HUES48 (cell line): ENCODE data around the gene NCOA4.

Experiments used
- H3K27ac ChIP-seq: one replicate; pipeline ENCODE4 v1.7.0; 2013; ENCODE audit warnings: low read depth, low read length, inconsistent platforms
- H3K27me3 ChIP-seq: 2 replicates; pipeline ENCODE4 v1.6.1; 2013; ENCODE audit warnings: mild to moderate bottlenecking, low read length; ENCODE audit not compliant: control insufficient read depth, insufficient read depth
- H3K36me3 ChIP-seq: 2 replicates; pipeline ENCODE4 v1.6.1; 2013; ENCODE audit warnings: low read length; ENCODE audit not compliant: control insufficient read depth, insufficient read depth
- H3K4me1 ChIP-seq: 2 replicates; pipeline ENCODE4 v1.6.1; 2013; ENCODE audit warnings: mild to moderate bottlenecking, low read length; ENCODE audit not compliant: control insufficient read depth, insufficient read depth
- H3K4me3 ChIP-seq: 2 replicates; pipeline ENCODE4 v1.5.1; 2013; ENCODE audit warnings: mild to moderate bottlenecking, low read depth, low read length
- H3K9ac ChIP-seq: 2 replicates; pipeline ENCODE4 v1.6.1; 2013; ENCODE audit warnings: mild to moderate bottlenecking, low read depth, low read length, moderate library complexity
- H3K9me3 ChIP-seq: 2 replicates; pipeline ENCODE4 v1.6.1; 2013; ENCODE audit warnings: low read length; ENCODE audit not compliant: control insufficient read depth, insufficient read depth

Gene NCOA4

DNA sequence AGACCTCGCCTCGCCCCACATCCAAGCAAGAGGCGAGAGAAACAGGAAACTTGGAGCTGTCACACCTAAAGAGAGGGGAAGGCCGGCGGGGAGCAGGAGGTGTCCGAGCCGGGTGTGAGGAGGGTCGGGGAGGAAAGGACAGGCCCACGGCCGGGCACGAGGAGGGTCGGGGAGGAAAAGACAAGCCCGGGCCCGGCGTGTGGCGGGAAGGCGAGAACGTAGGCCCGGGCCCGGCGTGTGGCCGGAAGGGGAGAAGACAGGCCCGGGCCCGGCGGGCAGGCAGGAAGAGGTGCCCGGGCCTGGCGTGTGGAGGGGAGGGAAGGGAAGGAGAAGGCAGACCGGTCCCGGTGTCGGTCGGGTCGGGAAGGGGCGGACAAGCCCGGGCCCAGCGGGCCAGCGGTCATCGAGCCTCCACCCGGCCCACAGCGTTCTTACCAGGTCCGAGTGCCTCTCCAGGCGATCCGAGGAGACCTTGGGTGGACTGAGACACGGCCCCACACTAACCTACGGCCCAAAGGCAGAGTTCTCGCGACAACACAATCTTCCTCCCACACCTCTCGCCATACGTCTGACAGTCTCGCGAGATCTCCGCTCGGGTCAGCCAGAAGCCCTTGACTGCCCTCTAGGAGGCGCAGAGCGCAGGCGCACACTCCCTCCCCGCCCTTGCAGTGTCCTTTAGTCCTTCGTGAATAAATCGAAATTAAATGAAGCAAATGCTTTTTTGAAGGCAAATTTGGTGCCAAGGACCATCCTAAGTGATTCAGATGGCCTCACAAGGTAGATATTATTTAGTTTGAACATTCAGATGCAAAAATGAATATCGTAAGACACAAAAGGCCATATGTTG is at the start of gene NCOA4:
TSS of gene NCOA4 (minus strand) at position 533 of the 847 bp plus-strand sequence. CDS start 13,943 bp downstream, outside the sequence.
- peak within 1 kb of the TSS; percentile 96 for H3K4me3 ChIP-seq
- no peaks in the 10 kb centered on the region for H3K36me3 ChIP-seq
- H3K9ac ChIP-seq = peak within 1 kb of the TSS; percentile 75; the same call in 1 of the 2 replicates
- no peaks in the 10 kb centered on the region for H3K9me3 ChIP-seq
- no peaks in the 10 kb centered on the region for H3K27me3 ChIP-seq
- peak within 1 kb of the TSS; percentile 65 for H3K27ac ChIP-seq
- H3K4me1 ChIP-seq = peaks cover 15% of the 10 kb centered on the region

DNA sequence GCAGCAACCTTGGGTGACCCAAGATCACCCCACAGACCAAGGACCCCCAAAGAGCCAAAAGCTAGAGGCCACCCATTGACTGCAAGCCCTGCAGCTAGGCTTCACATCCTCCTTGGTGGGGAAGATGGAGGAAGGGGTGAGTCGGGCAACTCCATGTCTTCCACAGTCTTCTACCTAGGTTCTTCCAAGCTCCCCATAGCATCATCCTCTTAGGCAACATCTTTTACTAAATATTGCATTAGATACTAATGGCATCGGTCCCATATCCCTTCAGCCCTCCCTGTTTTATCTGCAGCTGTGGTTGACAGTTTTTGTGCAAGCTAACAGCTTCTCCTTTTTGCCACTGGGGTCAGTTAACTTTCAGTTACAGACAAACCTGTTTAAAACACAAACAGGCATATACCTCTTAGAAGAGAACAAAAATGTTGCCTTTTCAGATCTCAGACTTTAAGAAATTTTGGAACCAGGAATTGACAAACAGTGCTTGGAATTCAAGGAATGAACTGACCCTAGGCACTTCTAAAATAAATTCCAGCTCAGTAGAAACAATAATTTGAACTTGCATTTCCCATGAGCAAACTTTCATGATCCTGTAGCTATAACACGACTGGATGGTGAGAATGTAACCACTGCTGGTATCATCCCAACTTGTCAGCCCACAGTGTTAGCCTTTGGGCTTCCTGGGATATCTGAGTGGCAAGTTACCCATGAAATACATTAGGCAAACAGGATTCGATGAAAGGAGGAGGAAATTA is 49.6 kb upstream of the NCOA4 start:
- Histone ChIP-seq H3K4me3 (no peak overlapping the region), H3K27ac (no peak overlapping the region), H3K9me3 (no peaks in the 10 kb centered on the region), H3K4me1 (no peaks in the 10 kb centered on the region), H3K27me3 (no peaks in the 10 kb centered on the region), H3K36me3 (no peaks in the 10 kb centered on the region), H3K9ac (no peak overlapping the region)

DNA sequence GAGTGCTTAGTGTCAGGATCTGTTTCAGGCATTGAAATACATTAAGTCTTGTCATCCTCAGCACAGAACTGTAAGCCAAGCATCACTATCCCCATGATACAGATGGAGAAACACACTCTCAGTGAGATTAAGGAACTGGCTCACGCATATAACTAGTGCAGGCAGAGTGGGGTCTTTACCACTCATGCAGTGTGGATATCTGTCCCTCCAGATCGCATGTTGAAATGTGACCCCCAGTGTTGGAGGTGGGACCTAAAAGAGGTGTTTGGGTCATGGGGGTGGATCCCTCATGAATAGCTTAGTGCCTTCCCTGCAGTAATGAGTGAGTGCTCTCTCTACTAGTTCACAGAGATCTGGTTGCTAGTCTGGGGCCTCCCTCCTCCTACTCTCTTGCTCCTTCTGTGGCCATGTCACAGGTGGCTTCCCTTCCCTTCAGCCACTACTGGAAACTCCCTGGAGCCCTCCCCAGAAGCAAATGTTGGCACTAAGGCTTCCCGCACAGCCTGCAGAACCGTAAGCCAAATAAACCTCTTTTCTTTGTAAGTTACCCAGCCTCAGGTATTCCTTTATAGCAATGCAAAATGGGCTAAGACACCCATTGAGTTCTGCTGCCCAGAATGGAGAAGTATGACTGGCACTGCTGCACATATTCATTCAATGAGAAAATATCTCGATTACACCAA is 47.4 kb upstream of the NCOA4 start:
- Histone ChIP-seq H3K36me3 (no peaks in the 10 kb centered on the region), H3K9me3 (no peaks in the 10 kb centered on the region), H3K27ac (no peak overlapping the region), H3K27me3 (no peaks in the 10 kb centered on the region), H3K4me3 (no peak overlapping the region), H3K4me1 (no peaks in the 10 kb centered on the region), H3K9ac (no peak overlapping the region)

DNA sequence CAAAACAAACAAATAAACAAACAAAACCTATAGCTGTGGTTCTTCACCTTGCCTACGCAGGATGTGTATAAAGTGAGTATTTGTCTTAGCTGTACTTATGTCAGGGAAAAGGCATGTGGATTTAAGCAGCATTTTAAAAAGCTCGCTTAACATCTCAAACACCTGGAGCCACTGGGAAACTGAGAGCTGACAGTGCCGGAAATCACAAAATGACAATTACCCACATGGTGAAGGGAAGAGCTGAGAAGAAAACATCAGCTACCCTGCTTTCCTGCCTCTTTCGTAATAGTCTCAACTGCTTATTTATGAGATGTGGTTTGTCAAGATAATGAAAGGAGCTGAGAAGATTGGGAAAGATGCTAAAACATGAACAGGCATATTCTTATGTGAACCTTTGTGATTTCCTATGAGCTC is 46.7 kb upstream of the NCOA4 start:
- Histone ChIP-seq H3K4me3 (no peak overlapping the region), H3K9me3 (no peaks in the 10 kb centered on the region), H3K4me1 (no peaks in the 10 kb centered on the region), H3K27me3 (no peaks in the 10 kb centered on the region), H3K36me3 (no peaks in the 10 kb centered on the region), H3K27ac (no peak overlapping the region), H3K9ac (no peak overlapping the region)

DNA sequence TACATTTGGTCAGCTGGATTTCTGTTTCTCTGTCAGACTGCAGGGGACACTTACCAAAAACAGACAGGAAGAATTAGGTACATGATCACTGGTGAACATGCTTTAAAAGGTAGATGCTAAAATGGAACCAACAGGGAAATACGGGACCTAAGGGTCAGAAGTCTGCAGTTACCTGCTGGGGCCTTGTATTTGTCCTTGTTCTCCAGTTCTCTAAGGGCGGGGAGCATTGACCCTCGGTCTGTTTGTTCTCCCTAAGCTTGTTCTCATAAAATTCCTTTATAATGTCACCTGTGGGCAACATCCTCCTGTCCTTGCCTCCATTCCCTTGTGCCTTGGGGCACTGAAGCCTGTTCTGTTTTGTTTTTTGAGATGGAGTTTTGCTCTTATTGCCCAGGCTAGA is 45.4 kb upstream of the NCOA4 start:
- Histone ChIP-seq H3K4me3 (no peak overlapping the region), H3K9me3 (no peaks in the 10 kb centered on the region), H3K27me3 (no peaks in the 10 kb centered on the region), H3K27ac (no peak overlapping the region), H3K36me3 (no peaks in the 10 kb centered on the region), H3K9ac (no peak overlapping the region), H3K4me1 (no peaks in the 10 kb centered on the region)

DNA sequence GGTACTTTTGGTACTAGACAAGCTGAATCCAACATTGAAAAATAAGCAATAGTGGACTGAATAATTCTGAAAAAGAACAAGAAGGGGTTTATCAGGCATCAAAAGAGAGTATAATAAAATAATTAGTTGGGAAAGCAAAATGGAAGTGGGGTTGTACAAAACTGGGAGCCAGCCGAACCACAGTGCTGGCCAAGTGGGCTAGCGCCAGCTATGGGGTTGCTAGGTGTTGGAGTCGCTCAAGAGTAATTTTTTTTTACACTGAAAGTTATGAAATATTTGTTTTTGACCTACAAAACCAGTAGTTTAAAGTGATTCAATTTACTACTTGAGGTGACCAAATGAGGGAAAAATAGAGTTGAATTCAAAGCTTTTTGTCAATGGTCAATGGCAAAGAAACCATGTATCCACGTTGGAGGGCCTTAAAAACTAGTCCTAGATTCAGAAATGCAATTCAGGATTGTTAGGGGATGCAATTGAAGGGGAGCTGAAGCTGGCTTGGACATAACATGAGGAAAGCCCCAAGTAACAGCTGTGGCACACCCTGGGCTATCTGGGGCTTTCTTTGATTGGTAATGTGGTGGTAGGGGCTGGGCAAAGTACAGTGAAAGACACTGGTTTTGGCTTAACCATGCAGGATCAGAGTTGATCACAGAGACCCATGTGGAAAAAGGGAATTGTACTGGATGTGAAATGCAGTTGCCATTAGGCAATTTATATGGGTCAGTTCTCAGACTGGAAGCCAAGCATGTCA is 43.9 kb upstream of the NCOA4 start:
- H3K27ac ChIP-seq = no peak overlapping the region
- no peak overlapping the region for H3K9ac ChIP-seq
- H3K9me3 ChIP-seq = no peaks in the 10 kb centered on the region
- no peak overlapping the region for H3K4me3 ChIP-seq
- H3K4me1 ChIP-seq = no peaks in the 10 kb centered on the region
- no peaks in the 10 kb centered on the region for H3K36me3 ChIP-seq
- H3K27me3 ChIP-seq = no peaks in the 10 kb centered on the region

DNA sequence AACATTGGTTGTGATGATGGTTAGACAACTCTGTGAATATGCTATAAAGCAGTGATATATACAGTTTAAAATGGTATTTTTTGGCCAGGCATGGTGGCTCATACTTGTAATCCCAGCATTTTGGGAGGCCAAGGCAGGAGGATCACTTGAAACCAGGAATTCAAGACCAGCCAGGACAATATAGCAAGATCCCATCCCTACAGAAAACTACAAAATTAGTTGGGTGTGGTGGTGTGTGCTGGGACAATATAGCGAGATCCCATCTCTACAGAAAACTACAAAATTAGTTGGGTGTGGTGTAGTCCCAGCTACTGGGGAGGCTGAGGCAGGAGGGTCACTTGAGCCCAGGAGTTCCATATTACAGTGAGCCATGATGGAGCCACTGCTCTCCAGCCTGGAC is 43.1 kb upstream of the NCOA4 start:
- Histone ChIP-seq H3K27me3 (no peaks in the 10 kb centered on the region), H3K4me1 (no peaks in the 10 kb centered on the region), H3K9ac (no peak overlapping the region), H3K9me3 (no peaks in the 10 kb centered on the region; the same call in 1 of the 2 replicates), H3K27ac (no peak overlapping the region), H3K36me3 (no peaks in the 10 kb centered on the region), H3K4me3 (no peak overlapping the region)

DNA sequence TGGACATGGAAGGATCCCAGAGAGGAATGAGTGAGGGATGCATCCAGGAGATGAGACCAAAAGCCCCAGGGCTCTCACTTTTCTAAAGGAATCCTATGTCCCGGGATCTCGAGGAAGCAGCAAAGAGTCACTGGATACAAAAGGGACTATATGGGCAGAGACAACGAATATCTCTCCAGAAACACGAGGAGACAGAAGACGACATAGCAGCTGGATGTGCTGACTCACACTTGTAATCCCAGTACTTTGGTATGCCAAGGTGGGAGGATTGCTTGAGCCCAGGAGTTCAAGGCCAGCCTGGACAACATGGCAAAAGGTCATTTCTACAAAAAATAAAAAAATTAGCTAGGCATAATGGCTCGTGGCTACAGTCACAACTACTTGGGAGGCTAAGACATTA is 40.3 kb upstream of the NCOA4 start:
- no peak overlapping the region for H3K9ac ChIP-seq
- no peak overlapping the region for H3K4me3 ChIP-seq
- no peaks in the 10 kb centered on the region for H3K4me1 ChIP-seq
- H3K27ac ChIP-seq = no peak overlapping the region
- H3K36me3 ChIP-seq = no peaks in the 10 kb centered on the region
- no peaks in the 10 kb centered on the region for H3K27me3 ChIP-seq
- no peaks in the 10 kb centered on the region; the same call in 1 of the 2 replicates for H3K9me3 ChIP-seq

DNA sequence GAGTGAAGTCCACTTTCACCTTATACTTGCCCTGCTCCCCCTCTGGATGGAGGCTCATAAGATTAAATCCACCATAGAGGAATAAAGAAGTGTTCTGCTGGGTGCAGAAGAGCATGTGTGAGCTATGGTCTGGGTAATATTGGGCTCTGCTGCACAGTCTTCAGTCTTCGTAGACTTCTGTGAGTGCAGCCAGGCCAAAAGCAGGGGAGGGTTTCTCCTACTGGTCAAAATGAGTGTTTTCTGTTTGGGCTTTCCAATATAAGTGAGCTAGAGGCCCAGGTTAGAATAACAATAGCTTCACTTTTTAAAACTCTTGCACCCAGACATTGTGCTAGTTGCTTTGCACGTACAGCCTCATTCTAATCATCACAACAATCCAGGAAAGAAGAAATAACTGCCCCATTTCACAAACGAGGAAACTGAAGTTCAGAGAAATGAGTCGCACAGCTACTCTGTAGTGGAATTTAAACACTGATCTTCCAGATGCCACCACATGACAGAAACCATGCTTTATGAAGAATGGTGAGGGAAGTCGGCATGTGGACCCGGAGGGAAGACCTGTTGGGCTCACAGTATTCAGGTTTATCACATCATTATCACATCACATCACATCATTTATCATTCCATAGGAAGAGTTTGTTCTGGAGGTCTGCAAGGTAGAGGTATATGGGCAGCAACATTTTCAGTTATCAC is 39.5 kb upstream of the NCOA4 start:
- Histone ChIP-seq H3K4me1 (no peaks in the 10 kb centered on the region), H3K9me3 (no peaks in the 10 kb centered on the region; the same call in 1 of the 2 replicates), H3K27ac (no peak overlapping the region), H3K9ac (no peak overlapping the region), H3K27me3 (no peaks in the 10 kb centered on the region), H3K4me3 (no peak overlapping the region), H3K36me3 (no peaks in the 10 kb centered on the region)

DNA sequence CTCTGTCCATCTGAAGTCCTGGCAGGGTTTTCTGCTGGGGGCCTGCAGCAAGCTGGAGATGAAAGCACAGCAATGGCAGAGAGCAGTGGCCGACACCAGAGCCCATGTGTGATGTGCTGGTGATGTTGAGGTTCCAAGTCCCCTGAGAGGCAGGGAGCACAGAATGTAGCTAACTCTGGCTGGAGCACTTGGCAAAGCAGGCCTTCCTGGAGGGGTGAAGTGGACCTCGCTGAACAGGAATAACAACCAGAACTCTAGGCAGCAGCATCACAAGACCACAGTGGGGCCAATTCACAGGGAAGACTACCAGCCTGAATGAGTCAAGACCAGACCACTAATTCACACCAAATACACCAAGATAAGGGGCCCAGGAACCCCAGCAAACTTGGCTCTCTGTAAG is 38.5 kb upstream of the NCOA4 start:
- no peaks in the 10 kb centered on the region for H3K4me1 ChIP-seq
- H3K36me3 ChIP-seq = no peaks in the 10 kb centered on the region
- H3K9me3 ChIP-seq = no peaks in the 10 kb centered on the region; the same call in 1 of the 2 replicates
- no peaks in the 10 kb centered on the region for H3K27me3 ChIP-seq
- no peak overlapping the region for H3K9ac ChIP-seq
- H3K27ac ChIP-seq = peak overlapping the region; percentile 88
- no peak overlapping the region for H3K4me3 ChIP-seq
